Ishikawa (cell line): ENCODE data around the gene ADAMTS7.

Experiments used
- CEBPB ChIP-seq: IDR thresholded peaks from 2 replicates; pipeline ENCODE4 v1.6.1; 2012
- CREB1 ChIP-seq: IDR thresholded peaks from 2 replicates; pipeline ENCODE4 v1.6.1; 2012; ENCODE audit warnings: low read depth
- EGR1 ChIP-seq: IDR thresholded peaks from 2 replicates; pipeline ENCODE4 v1.6.1; 2012
- EP300 ChIP-seq: IDR thresholded peaks from 2 replicates; pipeline ENCODE4 v1.6.1; 2012; ENCODE audit warnings: borderline replicate concordance
- FOXM1 ChIP-seq: IDR thresholded peaks from 2 replicates; pipeline ENCODE4 v1.6.1; 2012; ENCODE audit warnings: low read depth, borderline replicate concordance
- MAX ChIP-seq: IDR thresholded peaks from 2 replicates; pipeline ENCODE4 v1.6.1; 2012
- NFIC ChIP-seq: IDR thresholded peaks from 2 replicates; pipeline ENCODE4 v1.6.1; 2012
- RAD21 ChIP-seq: IDR thresholded peaks from 2 replicates; pipeline ENCODE4 v1.6.1; 2012; ENCODE audit warnings: low read depth
- REST ChIP-seq: IDR thresholded peaks from 2 replicates; pipeline ENCODE4 v1.6.1; 2012; ENCODE audit warnings: low read depth, mild to moderate bottlenecking
- TAF1 ChIP-seq: IDR thresholded peaks from 2 replicates; pipeline ENCODE4 v1.6.1; 2012; ENCODE audit warnings: low read depth, mild to moderate bottlenecking
- TCF12 ChIP-seq: IDR thresholded peaks from 2 replicates; pipeline ENCODE4 v1.6.1; 2012; ENCODE audit warnings: low read depth
- TEAD4 ChIP-seq: IDR thresholded peaks from 2 replicates; pipeline ENCODE4 v1.6.1; 2012
- USF1 ChIP-seq: IDR thresholded peaks from 2 replicates; pipeline ENCODE4 v1.6.1; 2012
- YY1 ChIP-seq: IDR thresholded peaks from 2 replicates; pipeline ENCODE4 v1.6.1; 2012; ENCODE audit warnings: low read depth
- ZBTB7A ChIP-seq: IDR thresholded peaks from 2 replicates; pipeline ENCODE4 v1.6.1; 2012; ENCODE audit warnings: low read depth

The ADAMTS7 gene

GRCh38 chr15:78850941-78851755 is 39.9 kb upstream of the ADAMTS7 start:
- TF ChIP-seq EP300: no peak
- no peak for TF ChIP-seq TCF12
- TF ChIP-seq USF1: no peak
- TF ChIP-seq CEBPB: no peak
- no peak for TF ChIP-seq EGR1
- TF ChIP-seq CREB1: no peak
- TF ChIP-seq YY1: no peak
- TF ChIP-seq MAX: no peak
- TF ChIP-seq ZBTB7A: no peak

- TF ChIP-seq TAF1 (no peak), ZBTB7A (no peak), CEBPB (no peak), USF1 (no peak), REST (no peak), TCF12 (no peak), MAX (no peak), TEAD4 (no peak), FOXM1 (no peak), NFIC (no peak), EP300 (no peak), EGR1 (no peak), RAD21 (no peak), CREB1 (no peak), YY1 (no peak)
Measured at GRCh38 chr15:78850352-78850751, 39.1 kb upstream of the ADAMTS7 start.

- TF ChIP-seq USF1: no peak
- no peak for TF ChIP-seq CREB1
- no peak for TF ChIP-seq TCF12
- no peak for TF ChIP-seq TAF1
Measured at GRCh38 chr15:78842519-78842918, 31.3 kb upstream of the ADAMTS7 start.

- TF ChIP-seq TAF1: no peak
- no peak for TF ChIP-seq EP300
- TF ChIP-seq RAD21: no peak
- TF ChIP-seq EGR1: no peak
- no peak for TF ChIP-seq CREB1
- TF ChIP-seq YY1: no peak
- no peak for TF ChIP-seq FOXM1
- TF ChIP-seq TEAD4: no peak
- TF ChIP-seq ZBTB7A: no peak
- no peak for TF ChIP-seq CEBPB
- no peak for TF ChIP-seq NFIC
- TF ChIP-seq REST: no peak
- no peak for TF ChIP-seq MAX
- no peak for TF ChIP-seq TCF12
Measured at GRCh38 chr15:78841891-78842290, 30.6 kb upstream of the ADAMTS7 start.

- TF ChIP-seq TEAD4 (no peak), ZBTB7A (no peak), YY1 (no peak), MAX (no peak), RAD21 (no peak), CREB1 (no peak), NFIC (no peak), CEBPB (no peak), REST (no peak), EGR1 (no peak), USF1 (no peak), TAF1 (no peak), TCF12 (no peak), FOXM1 (no peak), EP300 (no peak)
Measured at GRCh38 chr15:78841376-78841706, 30.1 kb upstream of the ADAMTS7 start.
